HCT116 (cell line): Measurements from ENCODE around the gene LY6G6C. TPM values are rescaled to one million over a fixed set of nuclear protein-coding genes. Genes with fewer than 3 reads are reported as not detected.

Experiments
- ATAC-seq: fragments of 200-7000 bp; cut with Tn5 transposase; 2 replicates; pipeline ENCODE4 v1.9.1; 2020; ENCODE audit warnings: mild to moderate bottlenecking, moderate library complexity
- BruUV-seq: library from RNA; stranded (reverse); fragments of 400-500 nt; replicated peaks from 2 replicates; lab custom pipeline; 2021; lab: Mats Ljungman, UMichigan
- CTCF ChIA-PET: fragments of 300-600 bp; sonication (Branson Sonifier 250); formaldehyde crosslinking; loops from one replicate; lab custom pipeline; 2021; ENCODE audit warnings: antibody characterized with exemption; lab: Charles Lee
- POLR2A ChIA-PET: fragments of 300-600, 350-600 bp; sonication (Branson Sonifier 250); formaldehyde crosslinking; loops from one replicate; lab custom pipeline; 2021; ENCODE audit warnings: antibody characterized with exemption; lab: Charles Lee
- RAD21 ChIA-PET, 2 experiments: fragments of 300-600 bp; sonication (Branson Sonifier 250); formaldehyde crosslinking; loops; one replicate each; lab custom pipeline; 2023; ENCODE audit warnings: low total read pairs in 2 of 2; ENCODE audit not compliant: uncharacterized antibody in 2 of 2, unreplicated experiment in 2 of 2, low non-redundant PET in 1 of 2; lab: Charles Lee
- DNase-seq: peaks from one replicate; pipeline ENCODE4 v3.0.0-alpha.2; 2010; ENCODE audit warnings: low read depth, low spot score
- H2AFZ ChIP-seq: fragments of 200-600 bp; shearing (Covaris generic), sonication (generic); 2 replicates; pipeline ENCODE4 v1.6.1; 2017; ENCODE audit warnings: low read depth, mixed run types, mixed read lengths, antibody characterized with exemption, low read length; ENCODE audit not compliant: poor library complexity, severe bottlenecking
- H3K27ac ChIP-seq: 2 replicates; pipeline ENCODE4 v1.5.1; 2012; ENCODE audit warnings: low read depth, low read length
- H3K27me3 ChIP-seq: fragments of 200-600 bp; sonication (generic); 2 replicates; pipeline ENCODE4 v1.6.1; 2016; ENCODE audit warnings: mixed run types, low read length, mixed read lengths; ENCODE audit not compliant: insufficient read depth
- H3K36me3 ChIP-seq, 2 experiments: fragments of 200-500 bp in 1 of 2; fragments of 200-600 bp in 1 of 2; sonication (Bioruptor generic) in 1 of 2; sonication (generic) in 1 of 2; 2 replicates each; pipeline versions ENCODE4 v1.5.1 to v1.6.1; 2014 to 2016; ENCODE audit warnings: low read length in 2 of 2, inconsistent platforms in 1 of 2, mixed read lengths in 1 of 2, mixed run types in 1 of 2; ENCODE audit not compliant: insufficient read depth in 2 of 2, control insufficient read depth in 1 of 2
- H3K4me1 ChIP-seq, 2 experiments: fragments of 200-600 bp in 1 of 2; sonication (generic) in 1 of 2; 2 replicates each; pipeline versions ENCODE4 v1.5.1 to v1.6.1; 2012 to 2017; ENCODE audit warnings: low read length in 2 of 2, inconsistent platforms in 1 of 2, mild to moderate bottlenecking in 1 of 2, mixed read lengths in 1 of 2, mixed run types in 1 of 2, moderate library complexity in 1 of 2; ENCODE audit not compliant: insufficient read depth in 2 of 2, control insufficient read depth in 1 of 2
- H3K4me2 ChIP-seq: fragments of 200-600 bp; sonication (generic); 2 replicates; pipeline ENCODE4 v1.6.1; 2017; ENCODE audit warnings: mixed run types, low read length, mixed read lengths
- H3K4me3 ChIP-seq, 2 experiments: fragments of 200-600 bp in 1 of 2; sonication (generic) in 1 of 2; replicated peaks in 1 of 2; 2 replicates each; pipeline ENCODE4 v1.5.1; 2011 to 2016; ENCODE audit warnings: low read length in 2 of 2, control low read depth in 1 of 2, low read depth in 1 of 2, mild to moderate bottlenecking in 1 of 2, mixed read lengths in 1 of 2, mixed run types in 1 of 2
- H3K79me2 ChIP-seq: fragments of 200-600 bp; sonication (generic); 2 replicates; pipeline ENCODE4 v1.6.1; 2017; ENCODE audit warnings: mild to moderate bottlenecking, mixed run types, low read length, moderate library complexity, mixed read lengths; ENCODE audit not compliant: insufficient read depth
- H3K9ac ChIP-seq: fragments of 200-600 bp; sonication (generic); 2 replicates; pipeline ENCODE4 v1.6.1; 2016; ENCODE audit warnings: low read length, mixed read lengths
- H3K9me2 ChIP-seq: fragments of 200-600 bp; sonication (generic), shearing (Covaris generic); 2 replicates; pipeline ENCODE4 v1.6.1; 2017; ENCODE audit warnings: mixed run types, mild to moderate bottlenecking, moderate library complexity; ENCODE audit not compliant: insufficient read depth
- H3K9me3 ChIP-seq, 2 experiments: fragments of 200-500 bp in 1 of 2; fragments of 200-600 bp in 1 of 2; sonication (Bioruptor generic) in 1 of 2; sonication (generic) in 1 of 2; 2 replicates each; pipeline ENCODE4 v1.6.1; 2014 to 2017; ENCODE audit warnings: low read length in 2 of 2, mixed read lengths in 2 of 2, inconsistent platforms in 1 of 2, low read depth in 1 of 2, mild to moderate bottlenecking in 1 of 2, mixed run types in 1 of 2, moderate library complexity in 1 of 2; ENCODE audit not compliant: control insufficient read depth in 1 of 2, insufficient read depth in 1 of 2
- H4K20me1 ChIP-seq: fragments of 200-600 bp; sonication (generic), shearing (Covaris generic); 2 replicates; pipeline ENCODE4 v1.6.1; 2017; ENCODE audit warnings: mixed run types, mild to moderate bottlenecking, moderate library complexity; ENCODE audit not compliant: insufficient read depth
- CBX3 ChIP-seq: IDR thresholded peaks from 2 replicates; pipeline ENCODE4 v1.6.1; 2012; ENCODE audit warnings: low read depth
- ELF1 ChIP-seq: IDR thresholded peaks from 2 replicates; pipeline ENCODE4 v1.6.1; 2012; ENCODE audit warnings: low read depth, borderline replicate concordance
- EZH2 ChIP-seq: fragments of 200-600 bp; sonication (generic); IDR thresholded peaks from 2 replicates; pipeline ENCODE4 v1.6.1; 2017; ENCODE audit warnings: antibody characterized with exemption, mixed run types
- EZH2phosphoT487 ChIP-seq: fragments of 200-600 bp; IDR thresholded peaks from 2 replicates; pipeline ENCODE4 v1.6.1; 2018; ENCODE audit warnings: antibody characterized with exemption, borderline replicate concordance
- FOSL1 ChIP-seq: IDR thresholded peaks from 2 replicates; pipeline ENCODE4 v1.6.1; 2012; ENCODE audit warnings: low read depth
- JUND ChIP-seq: IDR thresholded peaks from 2 replicates; pipeline ENCODE4 v1.6.1; 2012
- MAX ChIP-seq: IDR thresholded peaks from 2 replicates; pipeline ENCODE4 v1.6.1; 2012
- POLR2A ChIP-seq: IDR thresholded peaks from 2 replicates; pipeline ENCODE4 v1.7.0; 2011; ENCODE audit warnings: borderline replicate concordance; ENCODE audit not compliant: insufficient read depth, insufficient read length; ENCODE audit errors: extremely low read depth
- RAD21 ChIP-seq: IDR thresholded peaks from 2 replicates; pipeline ENCODE4 v1.6.1; 2012; ENCODE audit warnings: low read depth, mild to moderate bottlenecking
- SIN3A ChIP-seq: IDR thresholded peaks from 2 replicates; pipeline ENCODE4 v1.6.1; 2012; ENCODE audit warnings: low read depth
- SP1 ChIP-seq: IDR thresholded peaks from 2 replicates; pipeline ENCODE4 v1.6.1; 2012; ENCODE audit warnings: low read depth
- SRF ChIP-seq: IDR thresholded peaks from 2 replicates; pipeline ENCODE4 v1.6.1; 2012; ENCODE audit warnings: low read depth
- YY1 ChIP-seq: IDR thresholded peaks from 2 replicates; pipeline ENCODE4 v1.6.1; 2011; ENCODE audit warnings: low read length, low read depth, moderate library complexity, mild to moderate bottlenecking; ENCODE audit not compliant: insufficient replicate concordance; ENCODE audit errors: extremely low read depth
- ZBTB33 ChIP-seq: IDR thresholded peaks from 2 replicates; pipeline ENCODE4 v1.6.1; 2011; ENCODE audit warnings: mild to moderate bottlenecking, low read length, moderate library complexity; ENCODE audit not compliant: insufficient replicate concordance; ENCODE audit errors: extremely low read depth
- ZFX ChIP-seq: fragments of 450-650 bp; IDR thresholded peaks from 2 replicates; pipeline ENCODE4 v1.6.1; 2017
- intact Hi-C: fragments of 100-400 bp; cut with micrococcal nuclease; formaldehyde crosslinking; loops from 2 replicates; pipeline ENCODE4 v1.10.0; 2022
- total RNA-seq: library from RNA; stranded (reverse); gene quantifications from one replicate; pipeline ENCODE4 v1.2.1, GENCODE V29; 2021; ENCODE audit not compliant: unreplicated experiment
- TF ChIP-seq, protein P1 (sequence below): IDR thresholded peaks from 2 replicates; pipeline ENCODE4 v1.6.1; 2012; ENCODE audit warnings: low read depth
- TF ChIP-seq, protein P2 (sequence below): IDR thresholded peaks from 2 replicates; pipeline ENCODE4 v1.6.1; 2012

The LY6G6C gene
- total RNA-seq, 1 experiment from 2014 or later, result 0.54 TPM

DNA sequence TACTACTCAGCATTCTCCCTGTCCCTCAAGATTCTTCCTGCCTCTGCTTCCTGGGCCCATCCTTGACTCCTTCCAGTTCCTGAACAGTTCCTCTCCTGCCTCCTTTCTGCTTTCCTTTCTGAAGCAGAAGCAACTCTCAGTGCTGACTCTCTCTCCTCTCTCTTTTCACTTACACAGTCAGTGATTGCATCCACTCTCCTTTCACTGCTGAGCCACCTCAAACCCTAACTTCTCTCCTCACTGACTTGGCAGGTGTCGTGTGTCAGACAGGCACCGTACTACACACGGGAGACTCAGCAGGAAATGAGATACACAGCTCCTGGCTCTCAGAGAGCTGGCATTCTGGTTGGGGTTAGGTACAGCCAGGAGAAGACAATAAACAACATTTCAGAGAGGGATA lies 24.0 kb downstream of the LY6G6C start:
- ChIA-PET RAD21 (no interaction called here), POLR2A (no interaction called here), CTCF (no interaction called here)
- Histone ChIP-seq H3K4me1 (peaks cover 4 to 8% of the 10 kb centered on the region in 2 experiments; a peak in 2 of 4 replicates), H3K9me2 (no peaks in the 10 kb centered on the region), H3K79me2 (peaks cover 11% of the 10 kb centered on the region), H4K20me1 (no peaks in the 10 kb centered on the region), H3K9me3 (no peaks in the 10 kb centered on the region), H3K27me3 (no peaks in the 10 kb centered on the region), H3K36me3 (peaks cover 0 to 14% of the 10 kb centered on the region in 2 experiments; a peak in 2 of 4 replicates), H3K4me3 (no peak overlapping the region), H3K4me2 (no peak overlapping the region)
- ATAC-seq, result no peak
- no peak for TF ChIP-seq CBX3
- TF ChIP-seq FOSL1, result no peak
- no peak for TF ChIP-seq SRF
- TF ChIP-seq, protein P1, sequence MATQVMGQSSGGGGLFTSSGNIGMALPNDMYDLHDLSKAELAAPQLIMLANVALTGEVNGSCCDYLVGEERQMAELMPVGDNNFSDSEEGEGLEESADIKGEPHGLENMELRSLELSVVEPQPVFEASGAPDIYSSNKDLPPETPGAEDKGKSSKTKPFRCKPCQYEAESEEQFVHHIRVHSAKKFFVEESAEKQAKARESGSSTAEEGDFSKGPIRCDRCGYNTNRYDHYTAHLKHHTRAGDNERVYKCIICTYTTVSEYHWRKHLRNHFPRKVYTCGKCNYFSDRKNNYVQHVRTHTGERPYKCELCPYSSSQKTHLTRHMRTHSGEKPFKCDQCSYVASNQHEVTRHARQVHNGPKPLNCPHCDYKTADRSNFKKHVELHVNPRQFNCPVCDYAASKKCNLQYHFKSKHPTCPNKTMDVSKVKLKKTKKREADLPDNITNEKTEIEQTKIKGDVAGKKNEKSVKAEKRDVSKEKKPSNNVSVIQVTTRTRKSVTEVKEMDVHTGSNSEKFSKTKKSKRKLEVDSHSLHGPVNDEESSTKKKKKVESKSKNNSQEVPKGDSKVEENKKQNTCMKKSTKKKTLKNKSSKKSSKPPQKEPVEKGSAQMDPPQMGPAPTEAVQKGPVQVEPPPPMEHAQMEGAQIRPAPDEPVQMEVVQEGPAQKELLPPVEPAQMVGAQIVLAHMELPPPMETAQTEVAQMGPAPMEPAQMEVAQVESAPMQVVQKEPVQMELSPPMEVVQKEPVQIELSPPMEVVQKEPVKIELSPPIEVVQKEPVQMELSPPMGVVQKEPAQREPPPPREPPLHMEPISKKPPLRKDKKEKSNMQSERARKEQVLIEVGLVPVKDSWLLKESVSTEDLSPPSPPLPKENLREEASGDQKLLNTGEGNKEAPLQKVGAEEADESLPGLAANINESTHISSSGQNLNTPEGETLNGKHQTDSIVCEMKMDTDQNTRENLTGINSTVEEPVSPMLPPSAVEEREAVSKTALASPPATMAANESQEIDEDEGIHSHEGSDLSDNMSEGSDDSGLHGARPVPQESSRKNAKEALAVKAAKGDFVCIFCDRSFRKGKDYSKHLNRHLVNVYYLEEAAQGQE, result no peak
- no peak for TF ChIP-seq EZH2
- no peak for TF ChIP-seq SP1
- TF ChIP-seq MAX, result no peak
- no peak for TF ChIP-seq SIN3A
- no peak for TF ChIP-seq RAD21
- no peak for TF ChIP-seq ELF1
- TF ChIP-seq ZFX, result no peak
- TF ChIP-seq POLR2A, result no peak
- TF ChIP-seq EZH2phosphoT487, result no peak
- no peak for TF ChIP-seq ZBTB33
- TF ChIP-seq, protein P2, sequence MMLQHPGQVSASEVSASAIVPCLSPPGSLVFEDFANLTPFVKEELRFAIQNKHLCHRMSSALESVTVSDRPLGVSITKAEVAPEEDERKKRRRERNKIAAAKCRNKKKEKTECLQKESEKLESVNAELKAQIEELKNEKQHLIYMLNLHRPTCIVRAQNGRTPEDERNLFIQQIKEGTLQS, result no peak
- TF ChIP-seq JUND, result no peak
- TF ChIP-seq YY1, result no peak
- TF ChIP-seq, all 23 proteins: peak for 0
- Histone ChIP-seq H2AFZ (no peak overlapping the region), H3K27ac (no peak overlapping the region), H3K9ac (no peak overlapping the region)
- intact Hi-C loops, result no loop called here
- no peak for DNase-seq
- no TSS peak for BruUV-seq
